ENCODE measurements around the gene TGDS.

Gene TGDS

DNA sequence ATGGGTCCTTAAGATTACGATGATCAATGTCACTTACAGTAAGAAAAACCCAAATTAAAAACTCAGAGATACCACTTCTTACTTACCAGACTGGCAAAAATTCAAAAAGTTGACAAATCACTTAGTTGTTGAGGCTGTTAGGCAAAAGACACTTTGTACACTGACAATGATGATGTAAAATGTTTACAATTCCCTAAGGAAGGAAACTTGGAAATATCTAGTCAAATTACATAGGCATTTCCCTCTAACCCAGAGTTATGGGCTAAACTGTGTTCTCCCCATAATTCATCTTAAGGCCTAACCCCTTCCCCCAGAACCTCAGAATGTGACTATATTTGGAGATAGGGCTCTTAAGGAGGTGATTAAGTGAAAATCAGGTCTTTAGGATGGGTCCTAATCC lies 12.0 kb downstream of the TGDS start:
- ChIA-PET POLR2A (no interaction called here), CTCF (no interaction called here)
- TF ChIP-seq CTCF (IDR thresholded peaks at IDR 0.05; ENCODE audit: insufficient read depth, low read length, missing control alignments), result no peak
- no peak for DNase-seq (ENCODE audit: low read depth, low spot score)
- no peak overlapping the region for H3K4me3 ChIP-seq (ENCODE audit: low read depth, low read length)

DNA sequence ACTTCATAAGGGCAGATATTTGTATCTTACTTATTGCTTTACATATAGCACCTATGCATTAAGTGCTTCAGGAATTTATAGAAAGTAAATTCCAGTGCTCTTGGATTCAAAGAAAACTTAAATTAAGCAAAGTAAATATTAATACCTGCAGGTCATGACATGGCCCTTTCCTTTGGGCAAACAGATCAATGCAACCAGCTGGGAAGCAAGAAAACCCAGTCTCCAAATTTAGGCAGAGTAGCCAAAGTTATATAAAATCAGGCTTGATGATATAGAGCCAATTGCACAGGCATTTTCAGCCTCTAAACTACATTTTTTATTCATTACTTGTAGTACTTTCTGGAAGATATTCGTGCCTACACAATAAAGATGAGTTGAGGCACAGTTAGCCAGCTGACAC lies 16.9 kb downstream of the TGDS start:
- no peak for TF ChIP-seq CTCF (IDR thresholded peaks at IDR 0.05; ENCODE audit: insufficient read depth, low read length, missing control alignments)
- H3K4me3 ChIP-seq (ENCODE audit: low read depth, low read length), result no peak overlapping the region
- no peak for DNase-seq (ENCODE audit: low read depth, low spot score)
- CTCF ChIA-PET, result interaction anchor here (1.8 kb wide), 1 partner anchor 144 kb away, joined by 5 read pairs; no protein-coding TSS in a partner anchor
- POLR2A ChIA-PET, result no interaction called here

GRCh38 chr13:94569615-94570014 lies 26.3 kb downstream of the TGDS start:
- no peak overlapping the region for H3K4me3 ChIP-seq (ENCODE audit: low read depth, low read length)
- no peak for DNase-seq (ENCODE audit: low read depth, low spot score)
- TF ChIP-seq CTCF (IDR thresholded peaks at IDR 0.05; ENCODE audit: insufficient read depth, low read length, missing control alignments), result no peak
- ChIA-PET POLR2A (no interaction called here), CTCF (no interaction called here)

- ChIA-PET POLR2A (no interaction called here), CTCF (no interaction called here)
- no peak for DNase-seq (ENCODE audit: low read depth, low spot score)
- no peak for TF ChIP-seq CTCF (IDR thresholded peaks at IDR 0.05; ENCODE audit: insufficient read depth, low read length, missing control alignments)
- no peak overlapping the region for H3K4me3 ChIP-seq (ENCODE audit: low read depth, low read length)
Measured at GRCh38 chr13:94568443-94568842, 27.5 kb downstream of the TGDS start.

- TF ChIP-seq CTCF (IDR thresholded peaks at IDR 0.05; ENCODE audit: insufficient read depth, low read length, missing control alignments), result no peak
- DNase-seq (ENCODE audit: low read depth, low spot score), result no peak
- H3K4me3 ChIP-seq (ENCODE audit: low read depth, low read length), result no peak overlapping the region
- POLR2A ChIA-PET, result no interaction called here
- CTCF ChIA-PET, result no interaction called here
Measured at GRCh38 chr13:94567581-94567980, 28.4 kb downstream of the TGDS start.

DNA sequence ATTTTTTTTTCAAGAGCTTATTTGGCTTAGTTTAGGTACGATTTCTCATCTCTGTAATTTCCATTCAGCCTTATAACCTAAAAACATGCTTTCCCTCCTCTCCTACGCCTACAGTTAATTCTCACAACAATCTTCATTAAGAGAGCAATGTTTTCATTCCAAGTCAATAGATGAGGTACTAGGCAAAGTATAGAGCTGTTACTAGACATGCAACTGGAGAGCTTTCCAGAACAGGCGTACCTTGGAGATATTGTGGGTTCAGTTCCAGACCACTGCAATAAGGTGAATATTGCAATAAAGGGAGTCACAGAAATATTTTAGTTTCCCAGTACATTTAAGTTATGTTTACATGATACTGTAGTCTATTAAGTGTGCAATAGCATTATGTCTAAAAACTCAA lies 34.8 kb downstream of the TGDS start:
- TF ChIP-seq CTCF (IDR thresholded peaks at IDR 0.05; ENCODE audit: insufficient read depth, low read length, missing control alignments), result no peak
- no peak overlapping the region for H3K4me3 ChIP-seq (ENCODE audit: low read depth, low read length)
- CTCF ChIA-PET, result interaction anchor here (0.6 to 0.7 kb wide), 2 partner anchors 10 to 41 kb away, joined by 3 to 4 read pairs; no protein-coding TSS in a partner anchor
- DNase-seq (ENCODE audit: low read depth, low spot score), result no peak
- POLR2A ChIA-PET, result no interaction called here
